HCT116 (cell line): ENCODE results near the gene MEIS2. TPM values are rescaled to one million over a fixed set of nuclear protein-coding genes. Genes with fewer than 3 reads are reported as not detected.

Source experiments
- ATAC-seq: fragments of 200-7000 bp; cut with Tn5 transposase; 2 replicates; pipeline ENCODE4 v1.9.1; 2020; ENCODE audit warnings: mild to moderate bottlenecking, moderate library complexity
- BruUV-seq: library from RNA; stranded (reverse); fragments of 400-500 nt; replicated peaks from 2 replicates; lab custom pipeline; 2021; lab: Mats Ljungman, UMichigan
- CTCF ChIA-PET: fragments of 300-600 bp; sonication (Branson Sonifier 250); formaldehyde crosslinking; loops from one replicate; lab custom pipeline; 2021; ENCODE audit warnings: antibody characterized with exemption; lab: Charles Lee
- POLR2A ChIA-PET: fragments of 300-600, 350-600 bp; sonication (Branson Sonifier 250); formaldehyde crosslinking; loops from one replicate; lab custom pipeline; 2021; ENCODE audit warnings: antibody characterized with exemption; lab: Charles Lee
- RAD21 ChIA-PET, 2 experiments: fragments of 300-600 bp; sonication (Branson Sonifier 250); formaldehyde crosslinking; loops; one replicate each; lab custom pipeline; 2023; ENCODE audit warnings: low total read pairs in 2 of 2; ENCODE audit not compliant: uncharacterized antibody in 2 of 2, unreplicated experiment in 2 of 2, low non-redundant PET in 1 of 2; lab: Charles Lee
- DNase-seq: peaks from one replicate; pipeline ENCODE4 v3.0.0-alpha.2; 2010; ENCODE audit warnings: low read depth, low spot score
- H2AFZ ChIP-seq: fragments of 200-600 bp; shearing (Covaris generic), sonication (generic); 2 replicates; pipeline ENCODE4 v1.6.1; 2017; ENCODE audit warnings: low read depth, mixed run types, mixed read lengths, antibody characterized with exemption, low read length; ENCODE audit not compliant: poor library complexity, severe bottlenecking
- H3K27ac ChIP-seq: 2 replicates; pipeline ENCODE4 v1.5.1; 2012; ENCODE audit warnings: low read depth, low read length
- H3K27me3 ChIP-seq: fragments of 200-600 bp; sonication (generic); 2 replicates; pipeline ENCODE4 v1.6.1; 2016; ENCODE audit warnings: mixed run types, low read length, mixed read lengths; ENCODE audit not compliant: insufficient read depth
- H3K36me3 ChIP-seq, 2 experiments: fragments of 200-500 bp in 1 of 2; fragments of 200-600 bp in 1 of 2; sonication (Bioruptor generic) in 1 of 2; sonication (generic) in 1 of 2; 2 replicates each; pipeline versions ENCODE4 v1.5.1 to v1.6.1; 2014 to 2016; ENCODE audit warnings: low read length in 2 of 2, inconsistent platforms in 1 of 2, mixed read lengths in 1 of 2, mixed run types in 1 of 2; ENCODE audit not compliant: insufficient read depth in 2 of 2, control insufficient read depth in 1 of 2
- H3K4me1 ChIP-seq, 2 experiments: fragments of 200-600 bp in 1 of 2; sonication (generic) in 1 of 2; 2 replicates each; pipeline versions ENCODE4 v1.5.1 to v1.6.1; 2012 to 2017; ENCODE audit warnings: low read length in 2 of 2, inconsistent platforms in 1 of 2, mild to moderate bottlenecking in 1 of 2, mixed read lengths in 1 of 2, mixed run types in 1 of 2, moderate library complexity in 1 of 2; ENCODE audit not compliant: insufficient read depth in 2 of 2, control insufficient read depth in 1 of 2
- H3K4me2 ChIP-seq: fragments of 200-600 bp; sonication (generic); 2 replicates; pipeline ENCODE4 v1.6.1; 2017; ENCODE audit warnings: mixed run types, low read length, mixed read lengths
- H3K4me3 ChIP-seq, 2 experiments: fragments of 200-600 bp in 1 of 2; sonication (generic) in 1 of 2; replicated peaks in 1 of 2; 2 replicates each; pipeline ENCODE4 v1.5.1; 2011 to 2016; ENCODE audit warnings: low read length in 2 of 2, control low read depth in 1 of 2, low read depth in 1 of 2, mild to moderate bottlenecking in 1 of 2, mixed read lengths in 1 of 2, mixed run types in 1 of 2
- H3K79me2 ChIP-seq: fragments of 200-600 bp; sonication (generic); 2 replicates; pipeline ENCODE4 v1.6.1; 2017; ENCODE audit warnings: mild to moderate bottlenecking, mixed run types, low read length, moderate library complexity, mixed read lengths; ENCODE audit not compliant: insufficient read depth
- H3K9ac ChIP-seq: fragments of 200-600 bp; sonication (generic); 2 replicates; pipeline ENCODE4 v1.6.1; 2016; ENCODE audit warnings: low read length, mixed read lengths
- H3K9me2 ChIP-seq: fragments of 200-600 bp; sonication (generic), shearing (Covaris generic); 2 replicates; pipeline ENCODE4 v1.6.1; 2017; ENCODE audit warnings: mixed run types, mild to moderate bottlenecking, moderate library complexity; ENCODE audit not compliant: insufficient read depth
- H3K9me3 ChIP-seq, 2 experiments: fragments of 200-500 bp in 1 of 2; fragments of 200-600 bp in 1 of 2; sonication (Bioruptor generic) in 1 of 2; sonication (generic) in 1 of 2; 2 replicates each; pipeline ENCODE4 v1.6.1; 2014 to 2017; ENCODE audit warnings: low read length in 2 of 2, mixed read lengths in 2 of 2, inconsistent platforms in 1 of 2, low read depth in 1 of 2, mild to moderate bottlenecking in 1 of 2, mixed run types in 1 of 2, moderate library complexity in 1 of 2; ENCODE audit not compliant: control insufficient read depth in 1 of 2, insufficient read depth in 1 of 2
- H4K20me1 ChIP-seq: fragments of 200-600 bp; sonication (generic), shearing (Covaris generic); 2 replicates; pipeline ENCODE4 v1.6.1; 2017; ENCODE audit warnings: mixed run types, mild to moderate bottlenecking, moderate library complexity; ENCODE audit not compliant: insufficient read depth
- ATF3 ChIP-seq: IDR thresholded peaks from 2 replicates; pipeline ENCODE4 v1.6.1; 2012
- CBX3 ChIP-seq: IDR thresholded peaks from 2 replicates; pipeline ENCODE4 v1.6.1; 2012; ENCODE audit warnings: low read depth
- CEBPB ChIP-seq: IDR thresholded peaks from 2 replicates; pipeline ENCODE4 v1.6.1; 2012; ENCODE audit warnings: low read depth
- EGR1 ChIP-seq: IDR thresholded peaks from 2 replicates; pipeline ENCODE4 v1.6.1; 2012; ENCODE audit warnings: low read depth
- ELF1 ChIP-seq: IDR thresholded peaks from 2 replicates; pipeline ENCODE4 v1.6.1; 2012; ENCODE audit warnings: low read depth, borderline replicate concordance
- EZH2phosphoT487 ChIP-seq: fragments of 200-600 bp; IDR thresholded peaks from 2 replicates; pipeline ENCODE4 v1.6.1; 2018; ENCODE audit warnings: antibody characterized with exemption, borderline replicate concordance
- FOSL1 ChIP-seq: IDR thresholded peaks from 2 replicates; pipeline ENCODE4 v1.6.1; 2012; ENCODE audit warnings: low read depth
- JUND ChIP-seq: IDR thresholded peaks from 2 replicates; pipeline ENCODE4 v1.6.1; 2012
- MAX ChIP-seq: IDR thresholded peaks from 2 replicates; pipeline ENCODE4 v1.6.1; 2012
- POLR2A ChIP-seq: IDR thresholded peaks from 2 replicates; pipeline ENCODE4 v1.7.0; 2011; ENCODE audit warnings: borderline replicate concordance; ENCODE audit not compliant: insufficient read depth, insufficient read length; ENCODE audit errors: extremely low read depth
- POLR2AphosphoS5 ChIP-seq: IDR thresholded peaks from 2 replicates; pipeline ENCODE4 v1.6.1; 2011; ENCODE audit warnings: mild to moderate bottlenecking, low read depth, low read length, moderate library complexity
- REST ChIP-seq: IDR thresholded peaks from 2 replicates; pipeline ENCODE4 v1.6.1; 2012; ENCODE audit warnings: low read depth
- SIN3A ChIP-seq: IDR thresholded peaks from 2 replicates; pipeline ENCODE4 v1.6.1; 2012; ENCODE audit warnings: low read depth
- SP1 ChIP-seq: IDR thresholded peaks from 2 replicates; pipeline ENCODE4 v1.6.1; 2012; ENCODE audit warnings: low read depth
- SRF ChIP-seq: IDR thresholded peaks from 2 replicates; pipeline ENCODE4 v1.6.1; 2012; ENCODE audit warnings: low read depth
- TCF7L2 ChIP-seq: IDR thresholded peaks from 2 replicates; pipeline ENCODE4 v1.7.0; 2011; ENCODE audit warnings: borderline replicate concordance, inconsistent platforms; ENCODE audit not compliant: insufficient read depth, insufficient read length; ENCODE audit errors: extremely low read depth
- ZBTB33 ChIP-seq: IDR thresholded peaks from 2 replicates; pipeline ENCODE4 v1.6.1; 2011; ENCODE audit warnings: mild to moderate bottlenecking, low read length, moderate library complexity; ENCODE audit not compliant: insufficient replicate concordance; ENCODE audit errors: extremely low read depth
- ZFX ChIP-seq: fragments of 450-650 bp; IDR thresholded peaks from 2 replicates; pipeline ENCODE4 v1.6.1; 2017
- ZNF274 ChIP-seq: fragments of 200-500 bp; sonication (Bioruptor generic); IDR thresholded peaks from 2 replicates; pipeline ENCODE4 v1.6.1; 2014; ENCODE audit warnings: mild to moderate bottlenecking, low read depth, low read length, inconsistent platforms
- intact Hi-C: fragments of 100-400 bp; cut with micrococcal nuclease; formaldehyde crosslinking; loops from 2 replicates; pipeline ENCODE4 v1.10.0; 2022
- total RNA-seq: library from RNA; stranded (reverse); gene quantifications from one replicate; pipeline ENCODE4 v1.2.1, GENCODE V29; 2021; ENCODE audit not compliant: unreplicated experiment

MEIS2 gene
- total RNA-seq, 1 experiment from 2014 or later, result 11.5 TPM

- Histone ChIP-seq H3K27me3 (no peaks in the 10 kb centered on the region), H3K9me2 (no peaks in the 10 kb centered on the region), H3K79me2 (no peaks in the 10 kb centered on the region), H3K27ac (no peak overlapping the region), H4K20me1 (no peaks in the 10 kb centered on the region), H3K9me3 (no peaks in the 10 kb centered on the region), H3K36me3 (no peaks in the 10 kb centered on the region), H3K4me1 (peaks cover 17 to 23% of the 10 kb centered on the region in 2 experiments), H3K4me2 (no peak overlapping the region), H3K4me3 (no peak overlapping the region), H3K9ac (no peak overlapping the region), H2AFZ (no peak overlapping the region)
- BruUV-seq, result no TSS peak
- ATAC-seq (no peak), DNase-seq (no peak)
- ChIA-PET CTCF (no interaction called here), RAD21 (no interaction called here), POLR2A (no interaction called here)
- TF ChIP-seq EGR1, result no peak
- TF ChIP-seq ZNF274, result no peak
- TF ChIP-seq ZFX, result no peak
- TF ChIP-seq JUND, result no peak
- no peak for TF ChIP-seq TCF7L2
- TF ChIP-seq CEBPB, result no peak
- no peak for TF ChIP-seq ELF1
- TF ChIP-seq EZH2phosphoT487, result no peak
- TF ChIP-seq MAX, result no peak
- TF ChIP-seq SP1, result no peak
- no peak for TF ChIP-seq ATF3
- TF ChIP-seq REST, result no peak
- TF ChIP-seq POLR2AphosphoS5, result no peak
- no peak for TF ChIP-seq SIN3A
- TF ChIP-seq SRF, result no peak
- no peak for TF ChIP-seq FOSL1
- TF ChIP-seq POLR2A, result no peak
- no peak for TF ChIP-seq ZBTB33
- TF ChIP-seq CBX3, result no peak
- intact Hi-C loops, result no loop called here
Observed at GRCh38 chr15:37054336-37054735, 46.0 kb downstream of the MEIS2 start.
